Measurements from ENCODE around the gene FBXO10. TPM values are rescaled to one million over a fixed set of nuclear protein-coding genes. Genes with fewer than 3 reads are reported as not detected.

FBXO10 gene
- total and polyA plus RNA-seq, 2 of the 4 experiments (the other 2 are of a cell fraction): 6.6 to 6.7 TPM

- POLR2A ChIA-PET (ENCODE audit: unreplicated experiment): no interaction called here
- no peak overlapping the region for H3K18ac ChIP-seq (ENCODE audit: low read depth, low read length)
- no peak overlapping the region for H3K4me3 ChIP-seq (ENCODE audit: insufficient read depth, low read depth, low read length)
- no peaks in the 10 kb centered on the region for H3K4me1 ChIP-seq (ENCODE audit: control insufficient read depth, insufficient read depth, low read length)
- no peak overlapping the region for H2AFZ ChIP-seq (replicated peaks; ENCODE audit: low read length, poor library complexity)
- H3K23ac ChIP-seq (ENCODE audit: low read depth, low read length): no peak overlapping the region
- H3K79me1 ChIP-seq (ENCODE audit: low read depth in 1 of 2, low read length in 2 of 2): no peaks in the 10 kb centered on the region; a peak in 1 of 4 replicates
- peaks cover 27% of the 10 kb centered on the region for H3K36me3 ChIP-seq (ENCODE audit: control insufficient read depth, insufficient read depth, low read length)
- H3K56ac ChIP-seq (ENCODE audit: extremely low read depth, insufficient read depth, low read length): no peak overlapping the region
- DNase-seq (no peak), ATAC-seq (ENCODE audit: low read depth) (peak; percentile 31)
- CTCF ChIA-PET: no interaction called here
- no peak overlapping the region for H4K5ac ChIP-seq (ENCODE audit: low read depth, low read length)
- intact Hi-C loops (cut with micrococcal nuclease): no loop called here
- dilution Hi-C loops (cut with HindIII; ENCODE audit: low sequenced_read_pairs, unreplicated experiment): no loop called here
- in situ Hi-C loops (cut with MboI; ENCODE audit: low sequenced_read_pairs): no loop called here
- BruUV-seq (replicated peaks): no TSS peak
- H2BK20ac ChIP-seq (ENCODE audit: low read depth, low read length): no peak overlapping the region
- no peak overlapping the region for H2AK5ac ChIP-seq (ENCODE audit: low read depth, low read length)
- no peak overlapping the region for H2BK15ac ChIP-seq (ENCODE audit: low read depth, low read length)
- no peak overlapping the region for H2AK9ac ChIP-seq (replicated peaks; ENCODE audit: low read depth, low read length, poor library complexity)
- no peak overlapping the region for H4K8ac ChIP-seq (ENCODE audit: low read depth in 2 of 2, low read length in 2 of 2)
- H3K4ac ChIP-seq (ENCODE audit: low read depth, low read length): no peak overlapping the region
- peaks cover 6% of the 10 kb centered on the region; the same call in 1 of the 2 replicates for H3K9me1 ChIP-seq (ENCODE audit: insufficient read depth, low read length)
- H3K9ac ChIP-seq (ENCODE audit: low read depth, low read length): no peak overlapping the region
- H3K9me3 ChIP-seq (ENCODE audit: control insufficient read depth, insufficient read depth, low read length): no peaks in the 10 kb centered on the region
- 0 out of 2 replicates have a peak, but pooled peaks cover 3% of the 10 kb centered on the region for H4K20me1 ChIP-seq (ENCODE audit: insufficient read depth, low read length)
- no peak overlapping the region for H4K91ac ChIP-seq (ENCODE audit: insufficient read depth, low read depth, low read length)
- 0 out of 2 replicates have a peak, but pooled peaks have one; percentile 7 for TF ChIP-seq CEBPB (IDR thresholded peaks at IDR 0.05; ENCODE audit: low read depth, low read length)
- TF ChIP-seq POLR2A (IDR thresholded peaks at IDR 0.05; ENCODE audit: low read depth, low read length): no peak
- H2BK120ac ChIP-seq (ENCODE audit: low read depth, low read length): no peak overlapping the region
- WGBS, 2 experiments (ENCODE audit: extremely low coverage in 2 of 2, insufficient read length in 1 of 2): 100% methylated on average over 1 of the region's 5 CpGs; no CpG with 5 or more reads in 1 of the 2 experiments
- H3K27me3 ChIP-seq (ENCODE audit: control insufficient read depth, insufficient read depth, low read length): no peaks in the 10 kb centered on the region
- no peak overlapping the region for H3K14ac ChIP-seq (replicated peaks; ENCODE audit: low read depth, low read length)
- H2BK5ac ChIP-seq (ENCODE audit: low read depth, low read length, poor library complexity, severe bottlenecking): no peak overlapping the region
- no peak overlapping the region for H3K27ac ChIP-seq (ENCODE audit: insufficient read depth, low read length)
- no peak overlapping the region for H3K4me2 ChIP-seq (ENCODE audit: low read depth, low read length)
Observed at GRCh38 chr9:37508135-37508833, 67.9 kb downstream of the FBXO10 start.

Measured in IMR-90 (cell line).